ENCODE results near the gene FXYD3. TPM values are rescaled to one million over a fixed set of nuclear protein-coding genes. Genes with fewer than 3 reads are reported as not detected.

FXYD3 gene
- total and polyA plus RNA-seq, 2 of the 13 experiments (the other 11 are each of a cell fraction or from before 2014, with no cell fraction given), result 4.9 TPM; not detected in 1

- TF ChIP-seq JUN (CRISPR knock-in tag; IDR thresholded peaks at IDR 0.05) (no peak), CREB1 (IDR thresholded peaks at IDR 0.05) (peak; percentile 98), CREB1 (CRISPR knock-in tag; IDR thresholded peaks at IDR 0.05) (peak; percentile 75), HNF1A (IDR thresholded peaks at IDR 0.05; ENCODE audit: low read depth) (no peak), HNF1A (CRISPR knock-in tag; IDR thresholded peaks at IDR 0.05; ENCODE audit: borderline replicate concordance) (no peak), MYPOP (CRISPR knock-in tag; IDR thresholded peaks at IDR 0.05) (no peak), KLF12 (CRISPR knock-in tag; IDR thresholded peaks at IDR 0.05; ENCODE audit: borderline replicate concordance) (no peak), LCORL (IDR thresholded peaks at IDR 0.05) (no peak), LCORL (CRISPR knock-in tag; IDR thresholded peaks at IDR 0.05) (no peak), KAT8 (CRISPR knock-in tag; IDR thresholded peaks at IDR 0.05) (no peak), ZNF431 (CRISPR knock-in tag; IDR thresholded peaks at IDR 0.05; ENCODE audit: borderline replicate concordance, low read depth) (no peak), TAF1 (CRISPR knock-in tag; IDR thresholded peaks at IDR 0.05) (no peak), ZBTB38 (CRISPR knock-in tag; IDR thresholded peaks at IDR 0.05) (peak; percentile 52; the same call in 1 of the 2 replicates), ZNF264 (CRISPR knock-in tag; IDR thresholded peaks at IDR 0.05) (no peak), NFYC (CRISPR knock-in tag; IDR thresholded peaks at IDR 0.05) (no peak), KDM5A (IDR thresholded peaks at IDR 0.05; ENCODE audit: borderline replicate concordance, low read length) (no peak)
- TF ChIP-seq, protein P1, sequence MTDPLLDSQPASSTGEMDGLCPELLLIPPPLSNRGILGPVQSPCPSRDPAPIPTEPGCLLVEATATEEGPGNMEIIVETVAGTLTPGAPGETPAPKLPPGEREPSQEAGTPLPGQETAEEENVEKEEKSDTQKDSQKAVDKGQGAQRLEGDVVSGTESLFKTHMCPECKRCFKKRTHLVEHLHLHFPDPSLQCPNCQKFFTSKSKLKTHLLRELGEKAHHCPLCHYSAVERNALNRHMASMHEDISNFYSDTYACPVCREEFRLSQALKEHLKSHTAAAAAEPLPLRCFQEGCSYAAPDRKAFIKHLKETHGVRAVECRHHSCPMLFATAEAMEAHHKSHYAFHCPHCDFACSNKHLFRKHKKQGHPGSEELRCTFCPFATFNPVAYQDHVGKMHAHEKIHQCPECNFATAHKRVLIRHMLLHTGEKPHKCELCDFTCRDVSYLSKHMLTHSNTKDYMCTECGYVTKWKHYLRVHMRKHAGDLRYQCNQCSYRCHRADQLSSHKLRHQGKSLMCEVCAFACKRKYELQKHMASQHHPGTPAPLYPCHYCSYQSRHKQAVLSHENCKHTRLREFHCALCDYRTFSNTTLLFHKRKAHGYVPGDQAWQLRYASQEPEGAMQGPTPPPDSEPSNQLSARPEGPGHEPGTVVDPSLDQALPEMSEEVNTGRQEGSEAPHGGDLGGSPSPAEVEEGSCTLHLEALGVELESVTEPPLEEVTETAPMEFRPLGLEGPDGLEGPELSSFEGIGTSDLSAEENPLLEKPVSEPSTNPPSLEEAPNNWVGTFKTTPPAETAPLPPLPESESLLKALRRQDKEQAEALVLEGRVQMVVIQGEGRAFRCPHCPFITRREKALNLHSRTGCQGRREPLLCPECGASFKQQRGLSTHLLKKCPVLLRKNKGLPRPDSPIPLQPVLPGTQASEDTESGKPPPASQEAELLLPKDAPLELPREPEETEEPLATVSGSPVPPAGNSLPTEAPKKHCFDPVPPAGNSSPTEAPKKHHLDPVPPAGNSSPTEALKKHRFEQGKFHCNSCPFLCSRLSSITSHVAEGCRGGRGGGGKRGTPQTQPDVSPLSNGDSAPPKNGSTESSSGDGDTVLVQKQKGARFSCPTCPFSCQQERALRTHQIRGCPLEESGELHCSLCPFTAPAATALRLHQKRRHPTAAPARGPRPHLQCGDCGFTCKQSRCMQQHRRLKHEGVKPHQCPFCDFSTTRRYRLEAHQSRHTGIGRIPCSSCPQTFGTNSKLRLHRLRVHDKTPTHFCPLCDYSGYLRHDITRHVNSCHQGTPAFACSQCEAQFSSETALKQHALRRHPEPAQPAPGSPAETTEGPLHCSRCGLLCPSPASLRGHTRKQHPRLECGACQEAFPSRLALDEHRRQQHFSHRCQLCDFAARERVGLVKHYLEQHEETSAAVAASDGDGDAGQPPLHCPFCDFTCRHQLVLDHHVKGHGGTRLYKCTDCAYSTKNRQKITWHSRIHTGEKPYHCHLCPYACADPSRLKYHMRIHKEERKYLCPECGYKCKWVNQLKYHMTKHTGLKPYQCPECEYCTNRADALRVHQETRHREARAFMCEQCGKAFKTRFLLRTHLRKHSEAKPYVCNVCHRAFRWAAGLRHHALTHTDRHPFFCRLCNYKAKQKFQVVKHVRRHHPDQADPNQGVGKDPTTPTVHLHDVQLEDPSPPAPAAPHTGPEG (CRISPR knock-in tag; IDR thresholded peaks at IDR 0.05), result no peak
Observed at GRCh38 chr19:35112995-35113688, 2.5 kb upstream of the FXYD3 start (continued).
